Stimulated activated CD8-positive, alpha-beta memory T cell treated with anti-CD3 and anti-CD28 coated beads, Interleukin-15, amount 100 ng/mL, for 1 hour (primary cell): ENCODE data around the gene CFH.
"Not testable (repeated sequence)": the region's sequence is repeated elsewhere in the genome, so short reads cannot be mapped to it uniquely, and the experiment has no call there.

ENCODE experiments used
- DNase-seq: peaks from one replicate; pipeline ENCODE4 v3.0.0-alpha.2; 2020; ENCODE audit warnings: low read depth

Gene CFH

GRCh38 chr1:196651637-196652215 lies at the start of gene CFH:
Gene CFH, plus strand, starts transcription at chr1:196652043. Its CDS starts 75 bp downstream, at chr1:196652118.
- DNase-seq, result no peak

- no peak for DNase-seq
Observed at GRCh38 chr1:196603651-196604050, 48.2 kb upstream of the CFH start.

GRCh38 chr1:196607981-196608380 lies 43.9 kb upstream of the CFH start:
- DNase-seq, result no peak

GRCh38 chr1:196608390-196609369 lies 43.2 kb upstream of the CFH start, which contains the start of gene KCNT2:
Gene KCNT2, minus strand, starts transcription at chr1:196608440. Its CDS starts 131 bp downstream, at chr1:196608309.
- no peak for DNase-seq

GRCh38 chr1:196609370-196609737 lies 42.5 kb upstream of the CFH start:
- DNase-seq, result no peak

- DNase-seq, result no peak
Observed at GRCh38 chr1:196611873-196612272, 40.0 kb upstream of the CFH start.

- DNase-seq, result no peak
Observed at GRCh38 chr1:196619721-196620120, 32.1 kb upstream of the CFH start.

- DNase-seq, result no peak
Observed at GRCh38 chr1:196623079-196623478, 28.8 kb upstream of the CFH start.

- DNase-seq, result no peak
Observed at GRCh38 chr1:196628838-196629237, 23.0 kb upstream of the CFH start.

GRCh38 chr1:196637606-196638005 lies 14.2 kb upstream of the CFH start:
- DNase-seq, result no peak

- DNase-seq, result no peak
Observed at GRCh38 chr1:196638466-196638865, 13.4 kb upstream of the CFH start.

- DNase-seq, result not testable (repeated sequence)
Observed at GRCh38 chr1:196639291-196639690, 12.6 kb upstream of the CFH start.

- DNase-seq, result no peak
Observed at GRCh38 chr1:196640976-196641375, 10.9 kb upstream of the CFH start.

- DNase-seq, result no peak
Observed at GRCh38 chr1:196649990-196650389, 1.9 kb upstream of the CFH start.

- DNase-seq, result no peak
Observed at GRCh38 chr1:196650403-196650802, 1.4 kb upstream of the CFH start.

GRCh38 chr1:196651079-196651478 lies 764 bp upstream of the CFH start:
- no peak for DNase-seq

GRCh38 chr1:196654271-196654670 lies 2.4 kb downstream of the CFH start:
- no peak for DNase-seq

GRCh38 chr1:196655071-196655470 lies 3.2 kb downstream of the CFH start:
- DNase-seq, result no peak

- no peak for DNase-seq
Observed at GRCh38 chr1:196655494-196655893, 3.7 kb downstream of the CFH start.

- no peak for DNase-seq
Observed at GRCh38 chr1:196659471-196659870, 7.6 kb downstream of the CFH start.

- no peak for DNase-seq
Observed at GRCh38 chr1:196660272-196660671, 8.4 kb downstream of the CFH start.

- no peak for DNase-seq
Observed at GRCh38 chr1:196660852-196661251, 9.0 kb downstream of the CFH start.

GRCh38 chr1:196661345-196661744 lies 9.5 kb downstream of the CFH start:
- no peak for DNase-seq
